Sciatic nerve (tissue), 2 donors: Measurements from ENCODE around the gene ATP6V1B1. TPM values are rescaled to one million over a fixed set of nuclear protein-coding genes. Genes with fewer than 3 reads are reported as not detected.

Experiments used
- ATAC-seq: fragments of 200-7000 bp; cut with Tn5 transposase; one replicate; pipeline ENCODE4 v1.9.1; 2020; ENCODE audit warnings: mild to moderate bottlenecking, moderate library complexity
- DNase-seq: peaks from one replicate; pipeline ENCODE4 v3.0.0-alpha.2; 2020; ENCODE audit warnings: low spot score
- intact Hi-C: fragments of 100-400 bp; cut with DNase I; formaldehyde crosslinking; loops from one replicate; pipeline ENCODE4 v1.14.2; 2022
- total RNA-seq: library from RNA; stranded (reverse); fragmentation: NEBNext Ultra II Directional; extraction: Animal tissue kit (Norgen Biotek cat#: 25700); gene quantifications from one replicate; pipeline ENCODE4 v1.2.1, GENCODE V29; 2021
- donor health status: DM: no; HTN: no; CAD: no.
- donor health status: DM: no; HTN: no; CAD: no.

The ATP6V1B1 gene
- total RNA-seq, result 1.3 TPM

DNA sequence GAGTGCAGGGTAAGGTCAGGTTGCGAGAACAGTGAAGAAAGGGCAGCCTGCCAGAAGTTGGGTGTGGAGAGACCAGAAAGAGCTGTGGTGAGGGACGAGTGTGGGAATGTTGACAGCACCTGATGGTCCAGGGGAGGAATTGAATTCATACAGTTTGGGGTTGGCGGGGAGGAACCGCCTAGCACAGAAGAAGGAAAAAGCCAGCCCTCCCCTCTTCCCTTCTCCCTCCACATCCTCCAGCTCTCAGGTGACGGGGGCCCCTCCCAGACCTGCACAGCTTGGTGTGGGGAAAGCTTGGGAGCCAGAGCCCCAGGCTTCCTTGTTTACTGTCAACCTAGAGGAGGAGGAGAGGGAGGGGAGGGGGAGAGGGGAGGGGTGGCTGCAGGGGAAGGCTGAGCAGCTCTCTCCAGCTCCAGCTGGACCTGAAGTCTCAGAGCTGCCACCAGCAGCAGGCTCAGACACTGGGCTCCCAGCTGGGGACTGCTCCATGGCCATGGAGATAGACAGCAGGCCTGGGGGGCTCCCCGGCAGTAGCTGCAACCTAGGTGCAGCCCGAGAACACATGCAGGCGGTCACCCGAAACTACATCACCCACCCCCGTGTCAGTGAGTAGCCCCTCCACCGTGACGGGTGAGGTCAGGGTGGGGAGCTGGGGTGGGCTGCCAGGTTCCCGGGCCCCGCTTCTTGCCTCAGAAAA lies at the start of gene ATP6V1B1:
Gene ATP6V1B1, plus strand, starts transcription at position 433 of the 697 bp plus-strand sequence. Its CDS starts 55 bp downstream, at position 488.
- DNase-seq (peak; percentile 38), ATAC-seq (no peak)
- intact Hi-C loops, result no loop called here

DNA sequence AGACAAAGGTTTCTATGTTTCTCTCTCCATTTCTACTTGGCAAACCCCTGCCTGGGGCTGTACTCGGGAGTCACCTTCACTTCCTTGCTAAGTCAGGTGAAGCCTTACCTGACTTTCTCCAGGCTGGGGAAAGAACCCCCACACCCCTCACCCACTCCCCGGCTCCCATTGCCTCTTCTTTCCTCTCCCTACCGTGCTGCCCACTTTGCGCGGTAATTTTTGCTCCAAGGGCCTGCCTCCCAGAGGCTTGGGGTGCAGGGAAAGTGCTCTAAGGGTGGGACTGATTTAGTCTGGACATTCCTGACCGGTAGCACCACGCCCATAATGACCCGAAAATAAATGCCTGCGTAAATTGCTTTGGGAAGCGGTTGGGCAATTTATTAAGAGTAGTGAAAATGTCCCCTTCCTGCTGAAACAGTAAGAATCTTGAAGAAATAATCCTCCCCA lies 49.1 kb upstream of the ATP6V1B1 start:
- ATAC-seq (no peak), DNase-seq (no peak)
- intact Hi-C loops, result no loop called here

DNA sequence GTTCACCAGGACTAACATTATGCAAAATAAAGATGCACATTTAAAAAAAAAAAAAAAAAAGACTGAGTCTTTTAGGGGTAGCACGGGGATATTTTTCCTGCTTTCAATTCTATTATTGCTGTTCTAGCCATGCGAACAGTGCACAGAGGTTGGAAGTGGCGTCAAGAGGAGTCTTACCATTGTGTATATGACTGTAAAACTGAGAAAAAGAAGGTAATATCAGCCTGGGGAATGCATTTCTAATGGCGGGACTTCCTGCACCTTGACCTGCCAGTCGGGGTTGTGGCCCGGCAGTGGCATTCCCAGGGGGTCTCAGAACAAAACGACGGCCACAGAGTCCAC lies 48.5 kb upstream of the ATP6V1B1 start:
- no peak for ATAC-seq
- DNase-seq, result no peak
- intact Hi-C loops, result no loop called here

DNA sequence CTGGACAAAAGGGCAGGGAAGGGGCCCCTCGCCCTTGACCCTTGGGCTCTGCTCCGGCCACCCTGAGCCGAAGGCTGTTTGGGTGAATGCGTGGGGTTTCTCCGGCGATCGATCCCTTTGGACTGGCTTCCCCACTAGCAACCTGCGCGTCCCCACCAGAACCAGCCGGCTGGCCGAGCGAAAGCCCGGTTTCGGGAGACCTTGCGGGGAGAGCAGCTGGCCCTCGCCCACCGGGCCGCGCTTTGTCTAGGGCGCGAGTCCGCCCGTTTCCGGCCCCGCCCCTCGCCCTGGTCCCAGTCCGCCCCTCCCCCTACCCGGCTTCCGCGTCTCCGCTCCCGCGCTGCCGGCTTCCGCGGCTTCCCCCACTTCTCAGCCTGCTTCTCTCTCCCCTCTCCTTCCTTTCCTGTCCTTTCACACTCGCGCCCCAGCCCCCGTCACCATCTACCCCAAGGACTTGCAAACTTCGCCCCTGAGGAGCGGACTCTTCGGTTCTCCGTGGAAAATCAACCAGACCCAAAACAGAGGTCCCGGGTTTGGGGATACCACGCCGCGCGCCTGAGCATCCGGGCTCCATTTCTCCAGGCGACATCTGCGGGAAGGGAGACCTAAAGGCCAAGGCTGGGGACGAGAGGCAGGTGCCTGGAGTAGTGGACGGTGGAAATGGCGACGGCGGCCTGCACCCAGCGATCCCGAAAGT lies 48.0 kb upstream of the ATP6V1B1 start:
- DNase-seq, result no peak
- ATAC-seq, result peak; percentile 30
- intact Hi-C loops, result no loop called here

DNA sequence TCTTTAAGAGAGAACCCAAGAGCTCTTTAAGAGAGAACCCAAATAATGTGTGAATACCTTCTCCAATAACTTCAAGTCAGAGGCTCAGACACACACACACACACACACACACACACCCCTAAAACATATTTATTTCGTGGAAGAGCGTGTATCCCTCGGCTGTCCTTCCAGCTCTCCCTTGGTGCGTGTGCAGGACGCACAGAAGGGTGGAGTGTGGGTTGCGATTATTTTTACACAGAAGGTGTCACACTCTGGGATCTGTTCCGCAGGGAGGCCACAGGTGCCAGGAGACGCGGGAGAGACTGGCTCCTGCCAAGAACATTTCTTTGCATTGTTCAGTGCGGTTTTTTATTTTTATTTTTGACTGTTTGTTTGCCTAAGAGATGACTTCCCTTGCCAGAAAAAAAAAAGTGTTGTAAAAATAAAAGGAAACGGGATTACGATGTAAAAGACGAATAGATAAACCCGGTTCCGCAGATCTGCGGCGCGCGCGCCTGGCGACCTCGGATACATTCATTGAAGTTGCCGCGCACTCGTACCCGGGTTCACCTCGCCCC lies 47.3 kb upstream of the ATP6V1B1 start:
- DNase-seq (no peak), ATAC-seq (no peak)
- intact Hi-C loops, result no loop called here

DNA sequence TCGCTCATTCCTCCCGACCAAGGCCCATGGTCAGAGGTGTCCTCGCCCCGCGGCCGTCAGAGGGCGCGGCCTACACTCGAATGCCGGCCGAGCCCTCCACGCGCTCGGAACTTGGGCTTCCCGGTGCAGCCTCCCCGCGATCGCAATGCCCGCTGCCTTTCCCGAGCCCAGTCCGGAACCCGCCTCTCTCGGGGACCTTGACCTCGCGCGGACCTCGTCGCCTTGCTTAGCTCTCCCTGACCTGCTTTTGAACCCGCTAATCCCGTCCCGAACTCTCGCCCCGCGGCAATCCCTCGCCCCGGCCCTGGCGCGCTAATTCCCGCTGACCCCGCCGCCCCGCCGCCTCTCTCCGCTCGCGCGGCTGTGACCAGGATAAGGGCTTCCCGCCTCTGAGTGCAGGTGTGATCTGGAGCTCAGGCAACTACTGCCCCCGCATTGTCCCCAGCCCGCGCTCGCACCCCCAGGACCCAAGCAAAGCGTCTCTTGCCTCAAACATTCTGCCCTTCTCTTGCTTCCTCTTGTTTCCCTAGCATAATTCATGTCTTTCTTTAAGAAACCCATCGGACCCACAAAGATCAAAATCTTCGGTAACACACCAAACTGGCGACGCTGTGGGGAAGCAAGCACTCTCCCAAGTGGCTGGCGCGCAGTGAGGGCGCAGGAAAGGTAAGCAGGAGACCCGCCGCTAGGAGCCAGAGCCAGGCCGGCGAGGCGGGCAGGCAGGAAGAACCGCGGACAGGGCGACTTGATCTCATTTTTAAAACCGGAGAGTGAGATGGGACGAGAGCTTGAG lies 46.6 kb upstream of the ATP6V1B1 start:
- intact Hi-C loops, result no loop called here
- no peak for DNase-seq
- peak; percentile 44 for ATAC-seq

DNA sequence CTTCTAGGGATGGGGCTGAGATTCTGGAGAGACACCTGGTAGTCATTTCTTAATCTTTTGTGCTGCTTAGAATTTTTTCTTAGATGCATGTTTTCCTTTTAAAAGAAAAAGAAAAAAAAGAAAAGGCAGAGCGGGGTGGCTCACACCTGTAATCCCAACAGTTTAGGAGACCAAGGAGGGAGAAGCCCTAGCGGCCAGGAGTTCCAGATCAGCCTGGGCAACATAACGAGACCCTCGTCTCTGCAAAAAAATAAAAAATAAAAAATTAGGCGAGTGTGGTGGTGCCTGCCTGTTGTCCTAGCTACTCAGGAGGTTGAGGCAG lies 46.0 kb upstream of the ATP6V1B1 start:
- ATAC-seq (no peak), DNase-seq (no peak)
- intact Hi-C loops, result no loop called here

DNA sequence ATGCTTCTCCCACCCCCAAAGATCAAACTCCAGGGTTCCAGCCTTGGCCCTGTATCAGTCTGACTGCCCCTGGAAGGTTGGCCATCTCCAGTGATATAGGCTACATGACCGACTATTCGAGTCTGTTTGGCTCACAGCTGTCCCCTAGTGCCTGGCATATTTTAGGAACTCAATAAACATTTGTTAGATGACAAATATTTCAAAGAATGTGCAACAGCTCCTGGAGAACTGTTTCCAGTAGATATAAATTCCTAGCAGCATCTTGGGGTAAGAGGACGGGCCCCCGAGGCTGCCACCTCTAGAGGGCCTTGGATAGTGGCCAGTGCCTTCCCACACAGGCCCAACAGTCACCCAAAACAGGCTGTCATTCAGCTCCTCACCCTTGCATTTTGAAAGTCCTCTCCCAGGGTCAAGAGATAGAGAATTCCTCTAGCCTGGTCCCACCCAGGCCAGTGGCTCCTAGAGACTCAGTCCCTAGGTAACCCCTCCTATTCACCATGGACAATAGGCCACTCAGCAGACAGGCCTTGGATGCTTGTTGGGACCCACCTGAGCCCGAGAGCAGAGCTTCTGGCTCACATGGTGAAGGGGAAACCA lies 45.1 kb upstream of the ATP6V1B1 start:
- no peak for ATAC-seq
- intact Hi-C loops, result no loop called here
- no peak for DNase-seq

DNA sequence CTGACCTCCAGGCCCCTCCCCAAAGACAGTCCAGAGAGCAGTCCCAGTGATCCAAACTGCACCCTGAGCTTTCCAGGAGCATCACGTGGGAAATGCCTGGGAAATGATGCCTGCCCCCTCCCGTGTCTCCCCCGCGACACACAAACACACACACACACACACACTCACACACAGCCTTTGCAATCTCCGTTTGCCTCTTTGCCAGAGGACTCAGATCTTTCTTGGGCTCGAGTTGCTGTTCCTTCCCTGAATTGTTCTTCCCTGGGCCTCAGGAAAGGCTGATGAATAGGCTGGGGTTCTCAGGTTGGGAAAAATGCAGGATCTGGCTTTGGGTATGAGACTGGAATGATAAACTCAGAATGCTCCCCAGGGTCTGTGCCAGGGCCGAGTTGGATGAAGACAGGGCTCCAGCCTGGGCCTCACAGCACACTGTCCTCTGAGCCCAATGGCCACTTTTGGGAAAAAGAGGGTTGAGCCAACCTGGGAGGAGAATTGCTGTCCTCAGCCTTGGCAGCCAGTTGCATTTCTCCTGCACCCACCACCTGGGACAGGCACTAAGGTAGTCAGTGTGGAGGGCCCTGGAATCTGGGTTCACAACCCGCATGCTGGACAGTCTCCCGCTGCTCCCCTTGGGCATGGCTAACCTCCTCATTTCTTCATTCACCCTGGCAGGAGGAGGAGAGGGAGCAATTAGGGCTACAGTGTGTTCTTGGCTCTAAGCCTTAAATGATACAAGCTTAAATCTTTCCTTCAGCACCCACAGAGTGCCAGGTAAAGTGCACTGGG lies 43.9 kb upstream of the ATP6V1B1 start:
- no peak for DNase-seq
- ATAC-seq, result no peak
- intact Hi-C loops, result no loop called here

DNA sequence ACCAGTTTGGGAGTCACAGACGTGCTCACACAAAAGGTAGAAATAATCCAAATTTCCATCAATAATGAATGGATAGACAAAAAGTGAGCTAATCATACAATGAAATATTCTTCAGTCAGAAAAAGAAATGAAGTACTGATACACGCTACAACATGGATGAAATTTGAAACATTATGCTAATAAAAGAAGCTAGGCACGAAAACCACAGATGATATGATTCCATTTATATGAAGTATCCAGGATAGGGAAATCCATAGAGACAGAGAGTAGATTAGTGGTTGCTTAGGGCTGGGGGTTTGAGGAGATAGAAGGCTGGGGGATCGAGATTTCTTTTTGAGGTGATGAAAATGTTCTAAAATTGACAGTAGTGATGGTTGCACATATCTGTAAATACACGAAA lies 43.0 kb upstream of the ATP6V1B1 start:
- intact Hi-C loops, result no loop called here

DNA sequence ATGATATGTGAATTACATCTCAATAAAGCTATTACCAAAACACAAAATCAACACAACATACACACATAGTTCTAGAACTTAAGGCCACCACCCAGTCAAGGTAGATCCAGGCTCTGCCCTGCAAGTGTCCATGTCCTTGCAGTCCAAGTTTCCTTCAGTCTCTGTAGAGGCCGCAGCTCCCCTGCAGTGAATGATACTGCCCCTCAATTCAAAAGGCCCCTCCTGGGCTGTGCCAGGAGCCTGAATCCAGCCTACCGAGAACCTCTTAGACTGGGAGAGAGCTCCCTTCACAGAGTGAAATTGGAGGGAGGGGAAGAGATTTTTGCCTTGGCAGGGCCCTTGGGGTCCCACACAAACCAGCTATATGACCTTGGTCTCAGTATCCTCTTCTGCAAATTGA lies 42.5 kb upstream of the ATP6V1B1 start:
- DNase-seq, result no peak
- no peak for ATAC-seq
- intact Hi-C loops, result no loop called here

More for the DNA sequence above, 43.0 kb upstream of the ATP6V1B1 start:
- ATAC-seq (no peak), DNase-seq (no peak)

DNA sequence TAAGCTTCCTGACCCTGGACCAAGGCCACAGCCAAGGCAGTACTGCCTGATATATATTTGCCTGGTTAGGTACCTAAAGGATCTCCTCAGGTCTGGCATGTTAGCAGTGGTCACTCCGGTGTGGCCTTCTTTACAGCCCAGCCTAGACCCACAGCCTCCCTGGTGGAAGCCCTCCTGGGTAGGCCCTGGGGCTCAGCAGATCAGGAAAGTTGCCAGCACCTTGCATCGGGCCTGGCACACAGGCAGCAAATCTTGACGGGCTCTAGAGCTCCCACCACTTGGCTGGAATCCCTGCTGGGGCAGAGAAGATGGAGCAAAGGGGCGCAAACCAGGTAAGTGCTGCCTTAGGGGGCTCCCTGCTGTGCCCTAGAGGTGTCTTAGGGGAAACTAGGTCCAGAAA lies 40.9 kb upstream of the ATP6V1B1 start:
- DNase-seq (no peak), ATAC-seq (no peak)
- intact Hi-C loops, result no loop called here

DNA sequence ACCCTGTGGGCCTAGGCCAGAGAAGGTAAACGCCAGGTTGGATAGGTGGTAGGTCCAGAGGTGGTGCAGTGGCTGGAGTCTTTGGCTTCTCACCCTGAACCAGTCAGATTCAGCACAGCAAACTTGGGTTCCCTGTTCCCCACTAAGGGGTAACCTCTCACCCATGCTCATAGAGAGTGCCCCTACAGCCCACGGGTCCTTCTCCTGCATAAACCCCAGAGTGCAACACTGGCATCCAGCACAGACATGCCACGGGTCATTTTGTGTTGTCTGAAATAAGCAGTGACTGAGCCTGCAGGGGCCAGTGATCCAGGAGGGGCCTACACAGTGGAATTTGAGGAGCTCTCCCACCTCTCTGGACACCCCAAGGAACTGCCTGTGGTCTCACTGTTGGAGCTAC lies 40.5 kb upstream of the ATP6V1B1 start:
- ATAC-seq, result no peak
- DNase-seq, result no peak
- intact Hi-C loops, result no loop called here

DNA sequence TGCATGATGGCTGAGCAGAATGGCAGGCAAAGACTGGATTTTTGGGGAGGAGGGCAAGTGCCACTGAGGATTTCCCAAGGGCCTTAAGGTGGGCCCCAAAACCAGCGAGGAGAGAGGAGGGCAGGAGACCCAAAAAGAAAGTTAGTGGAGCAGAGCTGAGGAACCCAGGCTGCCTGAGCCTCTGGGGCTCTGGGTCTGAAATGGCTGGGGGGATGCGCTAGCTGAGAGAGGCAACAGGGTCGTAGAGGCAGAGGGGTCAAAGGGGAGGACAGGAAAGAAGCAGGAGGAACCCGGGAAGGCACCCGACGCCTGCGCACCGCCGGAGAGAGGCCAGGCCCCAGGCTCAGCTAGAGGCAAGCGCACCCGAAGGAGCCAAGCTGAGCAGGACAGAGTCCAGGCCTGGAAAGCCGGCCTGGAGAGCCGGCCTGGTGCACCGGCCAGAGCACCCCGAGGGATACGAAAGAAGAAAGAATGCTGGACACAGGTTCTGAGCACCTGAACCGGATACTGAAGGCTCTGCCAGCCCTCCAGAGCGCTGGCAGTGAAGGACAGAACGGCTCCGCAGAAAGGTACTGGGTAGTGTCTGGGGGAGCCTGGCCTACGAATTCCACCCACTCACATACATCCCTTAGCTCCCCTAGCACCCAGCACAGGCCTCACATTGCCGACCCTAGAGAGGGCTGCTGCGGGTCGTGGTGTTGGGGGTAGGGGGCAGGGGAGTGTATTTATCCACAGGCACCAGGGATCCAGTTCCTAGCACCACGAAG lies 39.5 kb upstream of the ATP6V1B1 start:
- DNase-seq (no peak), ATAC-seq (no peak)
- intact Hi-C loops, result no loop called here

DNA sequence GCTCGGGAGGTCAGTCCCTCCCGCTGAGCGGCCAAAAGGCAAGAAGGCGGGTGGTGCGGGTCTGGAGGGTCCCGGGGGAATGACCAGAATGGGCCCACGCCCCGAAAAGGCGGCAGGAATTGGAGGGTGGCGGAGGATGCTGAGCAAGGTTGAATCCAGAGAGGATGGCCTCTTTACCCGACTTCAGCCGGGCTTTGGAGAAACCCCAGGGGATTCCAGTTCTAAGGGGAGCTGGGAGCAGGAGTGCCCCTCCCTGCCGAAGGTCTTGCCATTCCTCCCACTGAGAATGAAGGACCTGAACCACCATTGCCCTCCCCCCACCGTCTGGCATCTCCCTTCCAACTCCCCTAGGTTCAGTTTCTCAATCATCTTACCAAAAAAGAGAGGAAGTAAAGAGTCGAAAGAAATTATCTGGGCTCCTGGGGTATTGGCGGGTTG lies 38.9 kb upstream of the ATP6V1B1 start:
- DNase-seq (no peak), ATAC-seq (no peak)
- intact Hi-C loops, result no loop called here

DNA sequence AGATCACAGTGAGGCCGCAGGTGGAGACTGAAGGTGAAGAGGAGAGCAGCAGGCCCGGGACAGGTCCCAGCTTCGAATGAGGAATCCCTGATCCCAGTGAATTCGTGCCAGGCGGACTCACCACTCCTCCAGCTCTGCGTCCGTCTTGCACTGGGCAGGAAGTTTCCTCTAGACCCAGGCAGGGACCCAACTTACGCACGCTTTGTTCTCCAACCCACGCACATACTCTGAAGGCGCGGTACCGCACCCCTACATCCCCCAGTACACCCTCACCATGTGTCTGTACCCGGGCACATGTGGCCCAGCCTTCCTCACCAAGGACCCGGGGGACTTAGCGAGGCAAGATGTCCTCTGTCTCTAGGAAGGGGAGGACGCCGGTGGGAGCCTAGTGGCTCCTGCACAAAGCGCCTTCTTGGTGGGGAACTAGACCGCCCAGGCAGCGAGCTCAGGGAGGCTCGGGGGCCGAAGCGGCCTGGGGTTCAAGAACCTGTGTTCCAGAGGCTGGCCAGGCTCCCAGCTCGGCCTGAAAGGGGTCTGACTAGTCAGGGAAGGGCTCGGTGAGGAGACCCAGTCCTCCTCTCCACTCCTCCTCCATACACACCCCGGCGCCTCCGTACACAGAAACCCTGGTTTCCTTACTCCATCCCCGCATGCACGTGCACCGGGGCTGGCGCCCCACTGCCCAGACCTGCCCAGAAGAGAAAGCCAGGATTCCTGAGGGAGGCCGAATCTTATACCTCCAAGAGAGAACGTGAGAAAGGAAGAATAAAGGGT lies 38.3 kb upstream of the ATP6V1B1 start:
- DNase-seq (no peak), ATAC-seq (no peak)
- intact Hi-C loops, result no loop called here

DNA sequence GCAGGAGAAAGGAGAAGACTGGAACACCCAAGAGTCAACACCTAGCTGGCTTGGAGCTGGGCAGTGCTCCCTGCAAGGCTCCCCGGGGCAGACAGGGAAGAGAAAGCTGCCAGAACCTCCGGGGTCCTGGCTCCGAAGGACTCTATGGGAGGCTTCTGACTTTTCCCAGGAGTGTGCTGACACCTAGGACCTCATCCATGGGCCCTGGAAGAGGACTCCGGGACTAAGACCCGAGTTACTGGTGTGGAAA lies 37.8 kb upstream of the ATP6V1B1 start:
- DNase-seq (no peak), ATAC-seq (no peak)
- intact Hi-C loops, result no loop called here
